ENCODE data around the gene KIAA1217. TPM values are rescaled to one million over a fixed set of nuclear protein-coding genes. Genes with fewer than 3 reads are reported as not detected.
A peak's percentile ranks its signal among the peaks of the same experiment; 100 is the strongest.

The KIAA1217 gene
- total RNA-seq, 1 experiment from 2014 or later: 48.3 TPM

DNA sequence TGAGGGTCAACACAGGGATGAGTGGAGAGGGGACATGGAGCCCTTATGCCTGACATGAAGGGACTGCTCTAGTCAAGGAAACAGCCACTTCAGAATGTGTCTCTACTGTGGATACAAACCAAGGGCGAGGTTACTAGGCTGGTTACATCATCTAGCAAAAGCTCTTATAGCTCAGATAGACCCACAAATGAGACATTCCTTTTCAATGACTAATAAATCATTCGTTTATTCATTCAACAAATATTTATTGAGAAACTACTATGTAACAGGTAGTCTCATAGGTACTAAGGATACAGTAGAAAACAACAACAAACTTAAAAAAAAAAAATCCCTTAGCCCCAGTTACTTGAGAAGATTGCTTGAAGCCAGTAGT lies 219.5 kb downstream of the KIAA1217 start:
- Mint-ChIP-seq H3K27ac (ENCODE audit: low read depth, unreplicated experiment) (peak overlapping the region; percentile 70), H3K4me1 (ENCODE audit: insufficient read depth, unreplicated experiment) (peaks cover 10% of the 10 kb centered on the region), H3K4me3 (ENCODE audit: unreplicated experiment) (no peak overlapping the region), H3K36me3 (ENCODE audit: insufficient read depth, unreplicated experiment) (peaks cover 17% of the 10 kb centered on the region), H3K9me3 (ENCODE audit: unreplicated experiment) (no peaks in the 10 kb centered on the region), H3K27me3 (ENCODE audit: insufficient read depth, unreplicated experiment) (no peaks in the 10 kb centered on the region)
- ChIA-PET CTCF (interaction anchor here (0.7 to 1.0 kb wide), 2 partner anchors 434 to 1906 kb away, joined by 3 to 7 read pairs; no protein-coding TSS in a partner anchor), POLR2A (interaction anchor here (0.6 to 2.1 kb wide), 8 partner anchors 9 to 1049 kb away, joined by 3 to 13 read pairs (median 4); no protein-coding TSS in a partner anchor)
- DNase-seq (ENCODE audit: unreplicated experiment): peak; percentile 63
- BruUV-seq (replicated peaks): no TSS peak
- TF ChIP-seq CTCF (IDR thresholded peaks at IDR 0.05; ENCODE audit: unreplicated experiment): no peak
- intact Hi-C loops (cut with micrococcal nuclease): loop anchor here (1.0 kb wide), 1 partner anchor 36 kb away; no protein-coding TSS in a partner anchor

DNA sequence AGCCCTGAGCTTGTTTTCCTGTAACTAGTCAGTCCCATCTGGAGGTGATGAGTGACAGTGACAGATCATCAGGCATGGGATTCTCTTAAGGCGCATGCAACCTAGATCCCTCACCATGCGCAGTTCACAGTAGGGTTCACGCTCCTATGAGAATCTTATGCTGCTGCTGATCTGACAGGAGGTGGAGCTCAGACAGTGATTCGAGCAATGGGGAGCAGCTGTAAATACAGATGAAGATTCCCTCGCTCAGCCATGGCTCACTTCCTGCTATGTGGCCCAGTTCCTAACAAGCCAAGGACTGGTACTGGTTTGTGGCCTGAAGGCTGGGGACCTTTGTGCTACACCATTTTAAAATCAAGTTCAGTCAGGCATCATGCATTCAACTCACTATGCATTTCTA lies 221.7 kb downstream of the KIAA1217 start:
- H3K27ac Mint-ChIP-seq (ENCODE audit: low read depth, unreplicated experiment): no peak overlapping the region
- H3K36me3 Mint-ChIP-seq (ENCODE audit: insufficient read depth, unreplicated experiment): peaks cover 35% of the 10 kb centered on the region
- POLR2A ChIA-PET: interaction anchor here (1.3 kb wide), 1 partner anchor 61 kb away, joined by 4 read pairs; no protein-coding TSS in a partner anchor
- intact Hi-C loops (cut with micrococcal nuclease): no loop called here
- DNase-seq (ENCODE audit: unreplicated experiment): no peak
- H3K27me3 Mint-ChIP-seq (ENCODE audit: insufficient read depth, unreplicated experiment): no peaks in the 10 kb centered on the region
- no TSS peak for BruUV-seq (replicated peaks)
- CTCF ChIA-PET: interaction anchor here (0.5 to 1.0 kb wide), 2 partner anchors 12 to 221 kb away, joined by 3 to 4 read pairs; no protein-coding TSS in a partner anchor
- TF ChIP-seq CTCF (IDR thresholded peaks at IDR 0.05; ENCODE audit: unreplicated experiment): no peak
- H3K9me3 Mint-ChIP-seq (ENCODE audit: unreplicated experiment): no peaks in the 10 kb centered on the region
- peaks cover 14% of the 10 kb centered on the region for H3K4me1 Mint-ChIP-seq (ENCODE audit: insufficient read depth, unreplicated experiment)
- H3K4me3 Mint-ChIP-seq (ENCODE audit: unreplicated experiment): no peak overlapping the region

DNA sequence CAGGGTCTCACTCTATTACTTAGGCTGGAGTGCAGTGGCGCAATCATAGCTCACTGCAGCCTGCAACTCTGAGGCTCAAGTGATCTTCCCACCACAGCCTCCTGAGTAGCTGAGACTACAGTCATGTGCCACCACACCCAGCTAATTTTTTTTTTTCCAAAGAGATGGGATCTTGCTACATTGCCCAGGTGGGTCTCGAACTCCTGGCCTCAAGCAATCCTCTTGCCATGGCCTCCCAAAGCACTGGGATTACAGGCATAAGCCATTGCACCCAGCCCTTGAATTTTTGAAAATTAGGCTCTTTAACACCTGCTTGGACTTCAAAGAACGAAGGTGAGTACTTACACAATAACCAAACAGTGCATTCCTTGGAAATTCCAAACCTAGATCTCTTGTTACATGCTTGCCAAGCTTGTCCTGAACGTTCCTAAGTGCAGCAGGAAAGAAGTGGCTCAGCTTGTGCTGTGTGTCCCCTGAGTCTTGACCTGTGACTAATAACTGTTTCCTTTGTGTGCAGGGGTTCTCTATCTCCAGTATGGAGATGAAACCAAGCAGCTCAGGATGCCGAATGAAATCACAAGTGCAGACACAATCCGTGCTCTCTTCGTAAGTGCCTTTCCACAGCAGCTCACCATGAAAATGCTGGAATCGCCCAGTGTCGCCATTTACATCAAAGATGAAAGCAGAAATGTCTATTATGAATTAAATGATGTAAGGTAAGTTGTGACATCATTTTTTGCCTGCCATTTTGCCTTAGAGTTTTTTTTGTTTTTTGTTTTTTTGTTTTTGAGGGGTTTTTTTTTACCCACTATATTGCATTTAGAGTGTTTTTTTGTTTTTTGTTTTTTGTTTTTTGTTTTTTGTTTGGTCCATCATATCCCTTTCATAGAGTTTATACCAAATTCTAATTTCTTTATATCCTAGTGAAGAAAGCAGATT lies 223.8 kb downstream of the KIAA1217 start:
- Mint-ChIP-seq H3K36me3 (ENCODE audit: insufficient read depth, unreplicated experiment) (peaks cover 50% of the 10 kb centered on the region), H3K27me3 (ENCODE audit: insufficient read depth, unreplicated experiment) (no peaks in the 10 kb centered on the region), H3K27ac (ENCODE audit: low read depth, unreplicated experiment) (peak overlapping the region; percentile 39), H3K9me3 (ENCODE audit: unreplicated experiment) (no peaks in the 10 kb centered on the region), H3K4me1 (ENCODE audit: insufficient read depth, unreplicated experiment) (peaks cover 15% of the 10 kb centered on the region), H3K4me3 (ENCODE audit: unreplicated experiment) (no peak overlapping the region)
- no TSS peak for BruUV-seq (replicated peaks)
- DNase-seq (ENCODE audit: unreplicated experiment): peak; percentile 66
- POLR2A ChIA-PET: interaction anchor here (0.5 to 1.7 kb wide), 9 partner anchors 9 to 148 kb away, joined by 3 to 16 read pairs (median 4); no protein-coding TSS in a partner anchor
- CTCF ChIA-PET: interaction anchor here (0.6 to 1.5 kb wide), 6 partner anchors 25 to 575 kb away, joined by 3 to 4 read pairs (median 4); no protein-coding TSS in a partner anchor
- intact Hi-C loops (cut with micrococcal nuclease): no loop called here
- TF ChIP-seq CTCF (IDR thresholded peaks at IDR 0.05; ENCODE audit: unreplicated experiment): no peak

- no peak overlapping the region for H3K4me3 Mint-ChIP-seq (ENCODE audit: unreplicated experiment)
- TF ChIP-seq CTCF (IDR thresholded peaks at IDR 0.05; ENCODE audit: unreplicated experiment): no peak
- ChIA-PET POLR2A (interaction anchor here (0.7 to 2.5 kb wide), 6 partner anchors 17 to 57 kb away, joined by 3 to 25 read pairs (median 12); no protein-coding TSS in a partner anchor), CTCF (interaction anchor here (0.6 to 1.0 kb wide), 2 partner anchors 16 to 440 kb away, joined by 3 to 4 read pairs; no protein-coding TSS in a partner anchor)
- H3K36me3 Mint-ChIP-seq (ENCODE audit: insufficient read depth, unreplicated experiment): peaks cover 58% of the 10 kb centered on the region
- intact Hi-C loops (cut with micrococcal nuclease): no loop called here
- peaks cover 11% of the 10 kb centered on the region for H3K4me1 Mint-ChIP-seq (ENCODE audit: insufficient read depth, unreplicated experiment)
- DNase-seq (ENCODE audit: unreplicated experiment): no peak
- no peaks in the 10 kb centered on the region for H3K27me3 Mint-ChIP-seq (ENCODE audit: insufficient read depth, unreplicated experiment)
- H3K27ac Mint-ChIP-seq (ENCODE audit: low read depth, unreplicated experiment): no peak overlapping the region
- no TSS peak for BruUV-seq (replicated peaks)
- H3K9me3 Mint-ChIP-seq (ENCODE audit: unreplicated experiment): no peaks in the 10 kb centered on the region
These were observed 224.8 kb downstream of the KIAA1217 start for GRCh38 chr10:24433705-24434104.
